CD4-positive, CD25-positive, alpha-beta regulatory T cell (primary cell): ENCODE results near the gene KAT6B. TPM values are rescaled to one million over a fixed set of nuclear protein-coding genes. Genes with fewer than 3 reads are reported as not detected.

Experiments used
- ATAC-seq, 2 donors: fragments of 150-1000 bp; cut with Tn5 transposase; one replicate each; pipeline ENCODE4 v1.10.0; 2021; ENCODE audit warnings: low read depth in 2 of 2, moderate number of reproducible peaks in 2 of 2, moderate library complexity in 1 of 2
- DNase-seq, 3 donors: peaks; one replicate each; pipeline versions ENCODE4 v3.0.0 to v3.0.0-alpha.2; 2012 to 2022; ENCODE audit warnings: mixed read lengths in 1 of 3
- H3K27ac ChIP-seq: one replicate; pipeline ENCODE4 v1.7.0; 2013; ENCODE audit warnings: mild to moderate bottlenecking, low read length; ENCODE audit not compliant: insufficient read depth, poor library complexity, severe bottlenecking
- H3K27me3 ChIP-seq: one replicate; pipeline ENCODE4 v1.7.0; 2013; ENCODE audit warnings: low read length; ENCODE audit not compliant: control insufficient read depth, insufficient read depth
- H3K36me3 ChIP-seq: one replicate; pipeline ENCODE4 v1.7.0; 2013; ENCODE audit warnings: mild to moderate bottlenecking, low read length, moderate library complexity; ENCODE audit not compliant: control insufficient read depth, insufficient read depth
- H3K4me1 ChIP-seq: 2 replicates; pipeline ENCODE4 v1.7.0; 2013; ENCODE audit warnings: mild to moderate bottlenecking, low read length; ENCODE audit not compliant: insufficient read depth, control insufficient read depth, poor library complexity, severe bottlenecking
- H3K4me3 ChIP-seq: one replicate; pipeline ENCODE4 v1.7.0; 2013; ENCODE audit warnings: low read depth, mild to moderate bottlenecking, low read length, moderate library complexity
- H3K9me3 ChIP-seq, 2 experiments: 1 replicate in 1 of 2; 2 replicates in 1 of 2; pipeline ENCODE4 v1.7.0; 2013; ENCODE audit warnings: low read length in 2 of 2, mild to moderate bottlenecking in 1 of 2, moderate library complexity in 1 of 2; ENCODE audit not compliant: control insufficient read depth in 2 of 2
- H3K27ac Mint-ChIP-seq, 3 donors: one replicate each; pipeline ENCODE4 v1.8.0; 2020 to 2022; ENCODE audit warnings: mild to moderate bottlenecking in 3 of 3, mixed read lengths in 3 of 3, moderate library complexity in 2 of 3
- H3K27me3 Mint-ChIP-seq: one replicate; pipeline ENCODE4 v1.8.0; 2022; ENCODE audit warnings: mild to moderate bottlenecking, mixed read lengths
- H3K36me3 Mint-ChIP-seq: one replicate; pipeline ENCODE4 v1.8.0; 2020; ENCODE audit warnings: mixed read lengths
- H3K4me1 Mint-ChIP-seq, 4 donors: one replicate each; pipeline ENCODE4 v1.8.0; 2020 to 2022; ENCODE audit warnings: mixed read lengths in 4 of 4, mild to moderate bottlenecking in 1 of 4
- H3K4me3 Mint-ChIP-seq, 4 donors: one replicate each; pipeline ENCODE4 v1.8.0; 2020 to 2022; ENCODE audit warnings: mild to moderate bottlenecking in 4 of 4, mixed read lengths in 4 of 4, moderate library complexity in 3 of 4
- H3K9me3 Mint-ChIP-seq, 7 donors: one replicate each; pipeline ENCODE4 v1.8.0; 2020 to 2022; ENCODE audit warnings: mixed read lengths in 7 of 7, mild to moderate bottlenecking in 3 of 7, moderate library complexity in 2 of 7
- polyA plus RNA-seq, 4 donors: library from polyadenylated mRNA; unstranded; fragments of 300-500 nt; fragmentation: Illumina TruSeq; gene quantifications; one replicate each; pipeline ENCODE4 v1.2.3, GENCODE V29; 2021
- total RNA-seq: library from RNA; stranded (reverse); gene quantifications from one replicate; pipeline ENCODE4 v1.2.3, GENCODE V29; 2022

The KAT6B gene
- total and polyA plus RNA-seq, 5 donors from 2014 or later: 14.5 to 67.1 (median 16.6) TPM

DNA sequence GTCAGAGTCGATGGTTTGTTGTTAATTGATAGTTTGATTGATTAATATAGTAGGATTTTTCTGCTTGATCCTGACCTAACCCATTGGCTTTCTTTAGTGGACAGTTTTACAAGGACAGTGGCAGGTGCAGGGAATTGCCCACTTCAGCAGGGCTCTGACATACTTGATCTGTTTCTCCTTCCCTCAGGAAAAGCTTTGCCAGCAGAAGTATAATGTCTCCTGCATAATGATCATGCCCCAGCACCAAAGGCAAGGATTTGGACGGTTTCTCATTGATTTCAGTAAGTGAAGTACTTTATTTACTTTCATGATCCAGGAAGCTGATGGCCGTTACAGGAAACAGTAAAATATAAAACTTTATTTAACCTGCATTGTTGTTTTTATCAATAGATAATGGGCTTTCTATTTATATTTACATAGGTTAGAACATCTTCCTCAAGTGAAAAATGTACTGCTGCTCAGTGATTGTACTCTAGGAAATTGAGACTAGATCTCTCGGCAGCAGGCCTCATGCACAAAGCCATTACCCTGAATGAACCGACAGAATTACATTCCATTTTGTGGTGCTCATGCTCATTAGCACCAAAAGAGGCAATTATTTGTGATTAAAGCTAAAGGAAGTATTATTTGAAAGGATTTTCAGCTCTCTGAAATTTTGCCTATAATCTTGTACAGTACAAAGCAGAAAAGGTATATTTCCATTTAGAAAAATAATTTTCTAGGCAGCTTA, 162.6 kb downstream of the KAT6B start:
- no peak for ATAC-seq
- Mint-ChIP-seq H3K27me3 (no peaks in the 10 kb centered on the region), H3K36me3 (peaks cover 52% of the 10 kb centered on the region), H3K4me1 (peaks cover 8 to 22% (median 12%) of the 10 kb centered on the region in 4 donors), H3K27ac (no peak overlapping the region), H3K9me3 (peaks cover 0 to 2% (median 0%) of the 10 kb centered on the region in 7 donors), H3K4me3 (no peak overlapping the region)
- Histone ChIP-seq H3K9me3 (no peaks in the 10 kb centered on the region), H3K27ac (no peak overlapping the region), H3K36me3 (peaks cover 38% of the 10 kb centered on the region), H3K27me3 (no peaks in the 10 kb centered on the region), H3K4me1 (peaks cover 4% of the 10 kb centered on the region), H3K4me3 (no peak overlapping the region)
- no peak for DNase-seq

GRCh38 chr10:74991435-74991834, 165.0 kb downstream of the KAT6B start:
- Mint-ChIP-seq H3K4me3 (no peak overlapping the region), H3K4me1 (peaks cover 13 to 30% (median 22%) of the 10 kb centered on the region in 4 donors), H3K36me3 (peaks cover 53% of the 10 kb centered on the region), H3K9me3 (no peaks in the 10 kb centered on the region), H3K27ac (peak overlapping the region in 1 of 3 donors; percentile 0), H3K27me3 (no peaks in the 10 kb centered on the region)
- ATAC-seq (peak; percentile 81), DNase-seq (peak in 2 of 3 donors; percentile 32 to 70)
- no peaks in the 10 kb centered on the region for H3K27me3 ChIP-seq
- H3K27ac ChIP-seq: no peak overlapping the region
- peaks cover 29% of the 10 kb centered on the region for H3K36me3 ChIP-seq
- no peaks in the 10 kb centered on the region for H3K9me3 ChIP-seq
- peaks cover 4% of the 10 kb centered on the region for H3K4me1 ChIP-seq
- H3K4me3 ChIP-seq: no peak overlapping the region

DNA sequence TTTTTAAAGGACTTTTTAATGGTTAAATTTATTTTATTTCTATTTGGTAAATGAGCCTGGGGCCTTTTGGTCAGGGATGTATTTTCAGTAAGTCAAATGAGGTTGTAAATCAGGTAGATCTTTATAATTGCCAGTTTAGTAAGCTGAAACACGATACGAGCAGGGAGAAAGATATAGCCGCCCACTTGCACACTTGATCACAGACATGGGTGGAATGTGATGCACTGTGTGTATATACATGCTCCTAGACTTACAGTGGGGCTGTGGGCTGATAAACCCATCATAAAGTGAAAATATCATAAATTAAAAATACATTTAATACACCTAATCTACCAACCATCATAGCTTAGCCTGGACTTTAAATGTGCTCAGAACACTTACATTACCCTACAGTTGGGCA, 165.7 kb downstream of the KAT6B start:
- Mint-ChIP-seq H3K9me3 (no peaks in the 10 kb centered on the region), H3K27me3 (no peaks in the 10 kb centered on the region), H3K4me1 (peaks cover 13 to 30% (median 22%) of the 10 kb centered on the region in 4 donors), H3K4me3 (no peak overlapping the region), H3K27ac (no peak overlapping the region), H3K36me3 (peaks cover 49% of the 10 kb centered on the region)
- H3K36me3 ChIP-seq: peaks cover 27% of the 10 kb centered on the region
- H3K9me3 ChIP-seq: no peaks in the 10 kb centered on the region
- no peak for DNase-seq
- H3K27ac ChIP-seq: no peak overlapping the region
- H3K4me3 ChIP-seq: no peak overlapping the region
- ATAC-seq: no peak
- peaks cover 4% of the 10 kb centered on the region for H3K4me1 ChIP-seq
- H3K27me3 ChIP-seq: no peaks in the 10 kb centered on the region

- Histone ChIP-seq H3K4me1 (peaks cover 4% of the 10 kb centered on the region), H3K27ac (no peak overlapping the region), H3K27me3 (no peaks in the 10 kb centered on the region), H3K4me3 (no peak overlapping the region), H3K36me3 (peaks cover 22% of the 10 kb centered on the region), H3K9me3 (no peaks in the 10 kb centered on the region)
- peaks cover 10 to 24% (median 16%) of the 10 kb centered on the region in 4 donors for H3K4me1 Mint-ChIP-seq
- H3K9me3 Mint-ChIP-seq: no peaks in the 10 kb centered on the region
- H3K4me3 Mint-ChIP-seq: no peak overlapping the region
- H3K36me3 Mint-ChIP-seq: peaks cover 42% of the 10 kb centered on the region
- DNase-seq: no peak
- ATAC-seq: no peak
- no peaks in the 10 kb centered on the region for H3K27me3 Mint-ChIP-seq
- no peak overlapping the region for H3K27ac Mint-ChIP-seq
These were observed 167.2 kb downstream of the KAT6B start for GRCh38 chr10:74993649-74994048.

- no peaks in the 10 kb centered on the region for H3K9me3 Mint-ChIP-seq
- peaks cover 48% of the 10 kb centered on the region for H3K36me3 Mint-ChIP-seq
These were observed 168.5 kb downstream of the KAT6B start for GRCh38 chr10:74994854-74995253.

GRCh38 chr10:74995806-74996205, 169.4 kb downstream of the KAT6B start:
- Mint-ChIP-seq H3K4me3 (no peak overlapping the region), H3K27me3 (no peaks in the 10 kb centered on the region), H3K36me3 (peaks cover 43% of the 10 kb centered on the region), H3K9me3 (no peaks in the 10 kb centered on the region), H3K4me1 (peaks cover 12 to 39% (median 25%) of the 10 kb centered on the region in 4 donors), H3K27ac (peak overlapping the region in 1 of 3 donors; percentile 55)
- DNase-seq (no peak), ATAC-seq (no peak)
- H3K27me3 ChIP-seq: no peaks in the 10 kb centered on the region
- no peak overlapping the region for H3K4me3 ChIP-seq
- no peak overlapping the region for H3K27ac ChIP-seq
- peaks cover 10% of the 10 kb centered on the region for H3K4me1 ChIP-seq
- peaks cover 26% of the 10 kb centered on the region for H3K36me3 ChIP-seq
- H3K9me3 ChIP-seq: no peaks in the 10 kb centered on the region

More at GRCh38 chr10:74994854-74995253, 168.5 kb downstream of the KAT6B start:
- peaks cover 10 to 30% (median 20%) of the 10 kb centered on the region in 4 donors for H3K4me1 Mint-ChIP-seq
- H3K27me3 ChIP-seq: no peaks in the 10 kb centered on the region
- H3K27me3 Mint-ChIP-seq: no peaks in the 10 kb centered on the region
- H3K27ac ChIP-seq: no peak overlapping the region
- ATAC-seq (no peak), DNase-seq (peak in 1 of 3 donors; percentile 45)
- H3K4me3 Mint-ChIP-seq: no peak overlapping the region
- H3K27ac Mint-ChIP-seq: no peak overlapping the region
- H3K4me1 ChIP-seq: peaks cover 5% of the 10 kb centered on the region
- no peaks in the 10 kb centered on the region for H3K9me3 ChIP-seq
- H3K4me3 ChIP-seq: no peak overlapping the region
- H3K36me3 ChIP-seq: peaks cover 26% of the 10 kb centered on the region

DNA sequence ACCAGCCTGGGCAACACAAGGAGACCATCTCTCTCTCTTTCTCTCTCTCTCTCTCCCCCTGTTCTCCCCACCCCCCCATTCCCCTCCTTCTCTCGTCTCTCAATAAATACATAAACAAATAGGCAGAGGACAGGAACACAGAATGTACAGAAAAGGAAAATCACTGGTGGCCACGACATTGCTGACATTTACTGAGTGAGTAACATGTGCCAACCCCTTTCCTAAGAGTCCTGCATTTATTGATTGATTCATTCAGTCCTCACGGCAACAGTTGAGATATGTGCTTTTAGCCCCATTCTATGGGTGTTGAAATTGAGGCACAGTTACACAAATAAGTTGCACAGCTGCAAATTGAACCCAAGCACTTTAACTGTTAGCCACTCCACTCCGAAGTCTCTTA, 170.8 kb downstream of the KAT6B start:
- no peak for DNase-seq
- Histone ChIP-seq H3K4me3 (no peak overlapping the region), H3K27ac (no peak overlapping the region), H3K36me3 (peaks cover 26% of the 10 kb centered on the region), H3K9me3 (no peaks in the 10 kb centered on the region), H3K4me1 (peaks cover 10% of the 10 kb centered on the region), H3K27me3 (no peaks in the 10 kb centered on the region)
- peaks cover 42% of the 10 kb centered on the region for H3K36me3 Mint-ChIP-seq
- ATAC-seq: no peak
- no peaks in the 10 kb centered on the region for H3K27me3 Mint-ChIP-seq
- no peak overlapping the region for H3K4me3 Mint-ChIP-seq
- H3K9me3 Mint-ChIP-seq: no peaks in the 10 kb centered on the region
- H3K27ac Mint-ChIP-seq: no peak overlapping the region
- peaks cover 16 to 45% (median 25%) of the 10 kb centered on the region in 4 donors for H3K4me1 Mint-ChIP-seq
